ENCODE results near the gene CLEC16A.

The CLEC16A gene

GRCh38 chr16:11196286-11196828 is 252.0 kb downstream of the CLEC16A start:
- no peaks in the 10 kb centered on the region for H4K20me1 ChIP-seq (ENCODE audit: insufficient read depth)
- no peaks in the 10 kb centered on the region for H3K79me2 ChIP-seq (ENCODE audit: insufficient read depth, low read depth)
- H3K4me3 ChIP-seq (IDR thresholded peaks at IDR 0.05; ENCODE audit: insufficient read depth, low read depth, low read length): no peak overlapping the region
- no peaks in the 10 kb centered on the region for H3K27me3 ChIP-seq (ENCODE audit: insufficient read depth, low read depth)
- H2AFZ ChIP-seq (ENCODE audit: low read depth): no peak overlapping the region
- H3K4me1 ChIP-seq (ENCODE audit: low read depth, poor library complexity, severe bottlenecking): no peaks in the 10 kb centered on the region
- H3K4me2 ChIP-seq: no peak overlapping the region
- H3K9ac ChIP-seq: no peak overlapping the region
- no peaks in the 10 kb centered on the region for H3K36me3 ChIP-seq (ENCODE audit: insufficient read depth)
- TF ChIP-seq CTCF (conservative IDR thresholded peaks at IDR 0.05; ENCODE audit: low read depth, low read length): no peak
- no peak overlapping the region for H3K27ac ChIP-seq

GRCh38 chr16:11198375-11198774 is 254.0 kb downstream of the CLEC16A start:
- no peak overlapping the region for H2AFZ ChIP-seq (ENCODE audit: low read depth)
- no peak overlapping the region for H3K4me2 ChIP-seq
- no peak overlapping the region for H3K27ac ChIP-seq
- no peaks in the 10 kb centered on the region for H3K27me3 ChIP-seq (ENCODE audit: insufficient read depth, low read depth)
- H3K36me3 ChIP-seq (ENCODE audit: insufficient read depth): no peaks in the 10 kb centered on the region
- no peak overlapping the region for H3K9ac ChIP-seq
- no peak for TF ChIP-seq CTCF (conservative IDR thresholded peaks at IDR 0.05; ENCODE audit: low read depth, low read length)
- no peaks in the 10 kb centered on the region for H4K20me1 ChIP-seq (ENCODE audit: insufficient read depth)
- H3K4me3 ChIP-seq (IDR thresholded peaks at IDR 0.05; ENCODE audit: insufficient read depth, low read depth, low read length): no peak overlapping the region
- peaks cover 14% of the 10 kb centered on the region for H3K4me1 ChIP-seq (ENCODE audit: low read depth, poor library complexity, severe bottlenecking)
- H3K79me2 ChIP-seq (ENCODE audit: insufficient read depth, low read depth): no peaks in the 10 kb centered on the region

DNA sequence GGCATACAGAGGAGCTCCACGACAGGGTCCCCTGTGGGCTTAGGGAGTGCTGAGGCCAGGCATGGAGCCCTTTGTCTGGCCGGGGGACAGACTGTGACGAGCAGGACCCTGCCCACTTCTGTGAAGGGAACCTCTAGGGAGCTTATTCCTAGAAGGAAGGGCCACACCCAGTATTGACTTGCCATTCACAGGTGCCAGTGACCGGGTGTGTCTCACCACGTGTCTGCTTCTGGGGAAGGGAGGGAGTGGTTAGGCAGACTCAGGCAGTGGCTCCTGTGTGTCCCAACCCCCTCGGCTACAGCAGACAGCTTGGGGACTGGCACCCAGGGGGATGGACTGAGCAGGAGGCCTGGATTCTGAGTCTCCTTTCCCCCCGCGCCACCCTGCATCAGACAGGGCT is 254.5 kb downstream of the CLEC16A start:
- TF ChIP-seq CTCF (conservative IDR thresholded peaks at IDR 0.05; ENCODE audit: low read depth, low read length): no peak
- Histone ChIP-seq H3K27ac (no peak overlapping the region), H3K9ac (no peak overlapping the region), H4K20me1 (ENCODE audit: insufficient read depth) (no peaks in the 10 kb centered on the region), H3K27me3 (ENCODE audit: insufficient read depth, low read depth) (no peaks in the 10 kb centered on the region), H3K36me3 (ENCODE audit: insufficient read depth) (no peaks in the 10 kb centered on the region), H3K4me1 (ENCODE audit: low read depth, poor library complexity, severe bottlenecking) (peaks cover 15% of the 10 kb centered on the region), H2AFZ (ENCODE audit: low read depth) (no peak overlapping the region), H3K79me2 (ENCODE audit: insufficient read depth, low read depth) (no peaks in the 10 kb centered on the region), H3K4me3 (IDR thresholded peaks at IDR 0.05; ENCODE audit: insufficient read depth, low read depth, low read length) (no peak overlapping the region), H3K4me2 (no peak overlapping the region)

DNA sequence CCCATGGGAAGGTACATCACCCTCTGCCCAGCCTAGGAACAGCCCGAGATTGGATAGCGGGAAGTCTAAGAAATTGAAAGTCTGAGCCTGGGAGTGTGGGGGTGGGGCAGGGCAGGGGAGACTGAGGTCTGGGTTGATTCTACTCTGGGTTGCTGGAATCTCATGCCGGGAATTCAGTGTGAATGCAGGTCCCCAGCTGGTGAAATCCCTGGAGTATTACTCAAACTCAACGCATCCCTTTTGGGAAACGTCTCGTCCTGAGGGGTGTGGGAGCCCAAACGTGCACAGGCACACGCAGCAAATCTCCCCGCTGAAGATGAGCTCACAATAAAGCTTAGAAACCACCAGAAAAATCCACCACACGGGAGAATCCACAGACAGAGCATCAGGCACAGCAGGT is 256.2 kb downstream of the CLEC16A start:
- Histone ChIP-seq H4K20me1 (ENCODE audit: insufficient read depth) (no peaks in the 10 kb centered on the region), H3K27ac (no peak overlapping the region), H3K79me2 (ENCODE audit: insufficient read depth, low read depth) (no peaks in the 10 kb centered on the region), H3K4me2 (no peak overlapping the region), H3K36me3 (ENCODE audit: insufficient read depth) (no peaks in the 10 kb centered on the region), H3K9ac (no peak overlapping the region), H3K4me3 (IDR thresholded peaks at IDR 0.05; ENCODE audit: insufficient read depth, low read depth, low read length) (no peak overlapping the region), H2AFZ (ENCODE audit: low read depth) (no peak overlapping the region), H3K27me3 (ENCODE audit: insufficient read depth, low read depth) (no peaks in the 10 kb centered on the region), H3K4me1 (ENCODE audit: low read depth, poor library complexity, severe bottlenecking) (peaks cover 15% of the 10 kb centered on the region)
- TF ChIP-seq CTCF (conservative IDR thresholded peaks at IDR 0.05; ENCODE audit: low read depth, low read length): no peak
